Brain microvascular endothelial cell (primary cell): ENCODE data around the gene UQCRC2.

Experiments
- DNase-seq: peaks from one replicate; pipeline ENCODE4 v3.0.0-alpha.2; 2020
- H3K27ac ChIP-seq: fragments of 250-450 bp; sonication (Bioruptor Pico); 2 replicates; pipeline ENCODE4 v1.5.1; 2020; ENCODE audit warnings: mild to moderate bottlenecking, moderate library complexity
- H3K27me3 ChIP-seq: fragments of 250-450 bp; sonication (Bioruptor Pico); replicated peaks from 2 replicates; pipeline ENCODE4 v1.5.1; 2020; ENCODE audit warnings: mild to moderate bottlenecking
- H3K36me3 ChIP-seq: fragments of 250-450 bp; sonication (Bioruptor Pico); replicated peaks from 2 replicates; pipeline ENCODE4 v1.5.1; 2020; ENCODE audit warnings: mild to moderate bottlenecking
- H3K4me3 ChIP-seq: 2 replicates; pipeline ENCODE4 v1.5.1; 2011; ENCODE audit warnings: low read depth, mild to moderate bottlenecking, control low read depth, low read length, moderate library complexity
- in situ Hi-C: cut with HindIII; loops from 2 replicates; pipeline ENCODE4 v1.10.0; 2017; ENCODE audit warnings: low sequenced_read_pairs, low pct_ligation_motif_present
- TF ChIP-seq, protein P1 (sequence below): IDR thresholded peaks from 2 replicates; pipeline ENCODE4 v1.5.1; 2011; ENCODE audit warnings: low read depth, mild to moderate bottlenecking, moderate library complexity, low read length, control low read depth, inconsistent platforms; ENCODE audit errors: missing control alignments

The UQCRC2 gene

DNA sequence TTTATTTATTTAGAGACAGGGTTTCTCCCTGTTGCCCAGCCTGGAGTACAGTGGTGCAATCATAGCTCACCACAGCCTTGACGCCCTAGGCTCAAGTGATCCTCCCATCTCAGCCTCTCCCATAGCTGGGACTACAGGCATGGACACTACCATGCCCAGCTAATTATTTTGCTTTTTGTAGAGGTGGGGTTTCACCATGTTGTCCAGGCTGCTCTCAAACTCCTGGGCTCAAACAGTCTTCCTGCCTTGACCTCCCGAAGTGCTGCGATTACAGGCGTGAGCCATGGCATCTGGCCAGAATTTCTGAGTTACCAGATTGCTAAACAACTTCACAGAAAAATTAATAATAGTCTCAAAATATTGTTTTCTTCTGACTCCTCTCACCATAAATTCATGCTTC lies 76.5 kb downstream of the UQCRC2 start:
- in situ Hi-C loops = no loop called here
- no peaks in the 10 kb centered on the region for H3K36me3 ChIP-seq
- H3K4me3 ChIP-seq = no peak overlapping the region
- H3K27ac ChIP-seq = no peak overlapping the region
- no peak for DNase-seq
- H3K27me3 ChIP-seq = no peaks in the 10 kb centered on the region
- TF ChIP-seq, protein P1, sequence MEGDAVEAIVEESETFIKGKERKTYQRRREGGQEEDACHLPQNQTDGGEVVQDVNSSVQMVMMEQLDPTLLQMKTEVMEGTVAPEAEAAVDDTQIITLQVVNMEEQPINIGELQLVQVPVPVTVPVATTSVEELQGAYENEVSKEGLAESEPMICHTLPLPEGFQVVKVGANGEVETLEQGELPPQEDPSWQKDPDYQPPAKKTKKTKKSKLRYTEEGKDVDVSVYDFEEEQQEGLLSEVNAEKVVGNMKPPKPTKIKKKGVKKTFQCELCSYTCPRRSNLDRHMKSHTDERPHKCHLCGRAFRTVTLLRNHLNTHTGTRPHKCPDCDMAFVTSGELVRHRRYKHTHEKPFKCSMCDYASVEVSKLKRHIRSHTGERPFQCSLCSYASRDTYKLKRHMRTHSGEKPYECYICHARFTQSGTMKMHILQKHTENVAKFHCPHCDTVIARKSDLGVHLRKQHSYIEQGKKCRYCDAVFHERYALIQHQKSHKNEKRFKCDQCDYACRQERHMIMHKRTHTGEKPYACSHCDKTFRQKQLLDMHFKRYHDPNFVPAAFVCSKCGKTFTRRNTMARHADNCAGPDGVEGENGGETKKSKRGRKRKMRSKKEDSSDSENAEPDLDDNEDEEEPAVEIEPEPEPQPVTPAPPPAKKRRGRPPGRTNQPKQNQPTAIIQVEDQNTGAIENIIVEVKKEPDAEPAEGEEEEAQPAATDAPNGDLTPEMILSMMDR = no peak

DNA sequence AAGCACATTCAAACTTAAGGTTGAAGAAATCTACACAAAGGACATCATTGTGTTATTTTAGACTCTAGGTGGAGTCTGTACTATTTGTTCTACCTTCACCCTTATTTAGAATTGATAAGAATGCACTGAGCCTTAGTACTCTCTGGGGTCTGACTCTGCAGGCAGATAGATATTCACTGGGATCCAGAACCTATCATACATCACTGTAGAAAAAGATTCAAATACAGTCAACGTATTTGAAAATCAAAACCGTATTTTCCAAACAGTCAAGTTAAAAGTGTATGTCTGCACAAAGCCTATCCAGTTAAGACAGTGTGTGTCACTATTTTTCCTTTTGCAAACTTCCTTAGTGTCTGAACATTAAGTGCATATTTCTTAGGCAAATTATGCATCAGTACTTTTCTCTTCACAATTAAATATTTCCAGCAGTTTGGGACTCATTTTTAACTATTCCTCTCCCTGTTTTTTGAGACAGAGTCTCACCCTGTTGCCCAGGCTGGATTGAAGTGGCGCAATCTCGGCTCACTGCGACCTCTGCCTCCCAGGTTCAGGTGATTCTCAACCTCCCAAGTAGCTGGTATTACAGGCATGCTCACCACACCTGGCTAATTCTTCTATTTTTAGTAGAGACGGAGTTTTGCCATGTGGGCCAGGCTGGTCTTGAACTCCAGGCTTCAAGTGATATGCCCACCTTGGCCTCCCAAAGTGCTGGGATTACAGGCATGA lies 77.1 kb downstream of the UQCRC2 start:
- no peak for DNase-seq
- in situ Hi-C loops = no loop called here
- Histone ChIP-seq H3K27ac (no peak overlapping the region), H3K27me3 (no peaks in the 10 kb centered on the region), H3K4me3 (no peak overlapping the region), H3K36me3 (no peaks in the 10 kb centered on the region)
- TF ChIP-seq, protein P1 = no peak

DNA sequence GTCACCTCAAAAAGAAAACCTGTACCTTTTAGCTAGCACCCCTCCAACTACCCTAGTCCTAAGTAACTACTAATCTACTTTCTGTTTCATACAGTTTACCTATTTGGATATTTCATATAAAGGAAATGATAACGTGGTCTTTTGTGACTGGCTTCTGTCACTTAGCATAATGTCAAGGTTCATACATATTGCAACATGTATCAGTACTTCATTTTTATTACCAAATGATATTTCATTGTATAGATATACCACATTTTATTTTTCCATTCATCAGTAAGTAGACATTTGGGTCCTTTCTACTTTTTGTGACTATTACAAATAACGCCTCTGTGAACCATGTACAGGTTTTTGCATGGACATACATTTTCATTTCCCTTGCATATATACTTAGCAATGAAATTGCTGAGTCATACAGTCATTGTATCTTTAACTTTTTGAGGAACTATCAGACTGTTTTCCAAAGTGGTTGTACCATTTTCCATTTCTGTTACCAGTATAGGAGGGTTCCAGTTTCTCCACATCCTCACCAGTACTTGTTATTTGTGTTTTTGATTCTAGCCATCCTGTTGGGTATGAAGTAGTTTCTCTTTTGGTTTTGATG lies 78.4 kb downstream of the UQCRC2 start:
- TF ChIP-seq, protein P1 = no peak
- Histone ChIP-seq H3K27me3 (no peaks in the 10 kb centered on the region), H3K27ac (no peak overlapping the region), H3K4me3 (no peak overlapping the region), H3K36me3 (no peaks in the 10 kb centered on the region)
- in situ Hi-C loops = no loop called here
- DNase-seq = no peak
